B cell (primary cell): ENCODE measurements around the gene LRBA. TPM values are rescaled to one million over a fixed set of nuclear protein-coding genes. Genes with fewer than 3 reads are reported as not detected.

ENCODE experiments used
- ATAC-seq: fragments of 200-7000 bp; cut with Tn5 transposase; one replicate; pipeline ENCODE4 v1.10.0; 2021; ENCODE audit warnings: low read depth, mild to moderate bottlenecking, moderate number of reproducible peaks, moderate library complexity
- CTCF ChIA-PET: fragments of 350-600 bp; sonication (Branson Sonifier 250); formaldehyde crosslinking; loops from one replicate; lab custom pipeline; 2021; ENCODE audit warnings: antibody characterized with exemption, inconsistent platforms; lab: Charles Lee
- POLR2A ChIA-PET: fragments of 350-600 bp; sonication (Branson Sonifier 250); formaldehyde crosslinking; loops from one replicate; lab custom pipeline; 2021; ENCODE audit warnings: antibody characterized with exemption; lab: Charles Lee
- DNase-seq: peaks from one replicate; pipeline ENCODE4 v3.0.0; 2013
- H2AFZ ChIP-seq: 2 replicates; pipeline ENCODE4 v1.6.1; 2012; ENCODE audit warnings: mild to moderate bottlenecking, low read depth, low read length; ENCODE audit not compliant: insufficient read depth, poor library complexity, severe bottlenecking
- H3K27ac ChIP-seq, 2 donors: 1 replicate in 1 of 2; 2 replicates in 1 of 2; pipeline ENCODE4 v1.5.1; 2012 to 2013; ENCODE audit warnings: low read length in 2 of 2, mild to moderate bottlenecking in 2 of 2, moderate library complexity in 1 of 2
- H3K27me3 ChIP-seq, 4 experiments: fragments of 200-600 bp in 1 of 4; sonication (generic) in 1 of 4; replicated peaks in 1 of 4; 1 replicate in 2 of 4; 2 replicates in 2 of 4; pipeline versions ENCODE4 v1.6.1 to v1.7.0; 2013 to 2016; ENCODE audit warnings: low read length in 3 of 4, mild to moderate bottlenecking in 2 of 4, mixed read lengths in 1 of 4, moderate library complexity in 1 of 4; ENCODE audit not compliant: insufficient read depth in 4 of 4, control insufficient read depth in 3 of 4; ENCODE audit errors: control extremely low read depth in 1 of 4
- H3K36me3 ChIP-seq, 2 experiments: replicated peaks in 1 of 2; 1 replicate in 1 of 2; 2 replicates in 1 of 2; pipeline versions ENCODE4 v1.6.1 to v1.7.1; 2013; ENCODE audit warnings: low read length in 1 of 2; ENCODE audit not compliant: insufficient read depth in 2 of 2, control insufficient read depth in 1 of 2; ENCODE audit errors: control extremely low read depth in 1 of 2, extremely low read depth in 1 of 2
- H3K4me1 ChIP-seq, 2 donors: fragments of 200-600 bp in 1 of 2; sonication (generic) in 1 of 2; 1 replicate in 1 of 2; 2 replicates in 1 of 2; pipeline versions ENCODE4 v1.5.1 to v1.6.1; 2013 to 2017; ENCODE audit warnings: low read length in 2 of 2; ENCODE audit not compliant: control insufficient read depth in 2 of 2, insufficient read depth in 2 of 2
- H3K4me2 ChIP-seq: replicated peaks from 2 replicates; pipeline ENCODE3; 2012; ENCODE audit warnings: mild to moderate bottlenecking, low read depth, low read length; ENCODE audit not compliant: poor library complexity, severe bottlenecking
- H3K4me3 ChIP-seq, 5 experiments: fragments of 200-600 bp in 1 of 5; sonication (generic) in 1 of 5; 1 replicate in 3 of 5; 2 replicates in 2 of 5; pipeline versions ENCODE4 v1.5.1 to v1.7.0; 2011 to 2016; ENCODE audit warnings: low read length in 4 of 5, mild to moderate bottlenecking in 4 of 5, low read depth in 2 of 5, control low read depth in 1 of 5, moderate library complexity in 1 of 5; ENCODE audit not compliant: insufficient read depth in 1 of 5; ENCODE audit errors: control extremely low read depth in 1 of 5, extremely low read depth in 1 of 5
- H3K79me2 ChIP-seq: fragments of 200-600 bp; sonication (generic); one replicate; pipeline ENCODE4 v1.6.0; 2016; ENCODE audit warnings: low read length; ENCODE audit not compliant: control insufficient read depth, insufficient read depth
- H3K9ac ChIP-seq: fragments of 200-600 bp; sonication (generic); 2 replicates; pipeline ENCODE4 v1.6.1; 2017; ENCODE audit warnings: mild to moderate bottlenecking, low read length, moderate library complexity
- H3K9me3 ChIP-seq, 3 donors: one replicate each; pipeline versions ENCODE4 v1.6.1 to v1.7.1; 2013; ENCODE audit warnings: low read length in 2 of 3; ENCODE audit not compliant: control insufficient read depth in 2 of 3, insufficient read depth in 1 of 3; ENCODE audit errors: control extremely low read depth in 1 of 3
- H4K20me1 ChIP-seq: 2 replicates; pipeline ENCODE4 v1.6.0; 2012; ENCODE audit warnings: mild to moderate bottlenecking, low read length; ENCODE audit not compliant: insufficient read depth, control insufficient read depth, poor library complexity, severe bottlenecking
- H3K27ac Mint-ChIP-seq: one replicate; pipeline ENCODE4 v1.8.0; 2021; ENCODE audit warnings: mixed read lengths
- H3K27me3 Mint-ChIP-seq: one replicate; pipeline ENCODE4 v1.8.0; 2021; ENCODE audit warnings: mixed read lengths
- H3K4me1 Mint-ChIP-seq: one replicate; pipeline ENCODE4 v1.8.0; 2021; ENCODE audit warnings: mixed read lengths
- H3K4me3 Mint-ChIP-seq: one replicate; pipeline ENCODE4 v1.8.0; 2021; ENCODE audit warnings: mixed read lengths
- H3K9me3 Mint-ChIP-seq: one replicate; pipeline ENCODE4 v1.8.0; 2022; ENCODE audit warnings: mixed read lengths; ENCODE audit not compliant: insufficient read depth
- EZH2 ChIP-seq: IDR thresholded peaks from 2 replicates; pipeline ENCODE4 v1.6.1; 2012; ENCODE audit warnings: borderline replicate concordance, low read depth, mild to moderate bottlenecking, moderate library complexity, low read length; ENCODE audit not compliant: insufficient read depth, poor library complexity, severe bottlenecking
- WGBS: methylation state at CpG from one replicate; pipeline ENCODE4 v1.1.5; 2013; ENCODE audit warnings: missing lambda C conversion rate; ENCODE audit not compliant: insufficient coverage; 5-methylcytosine and 5-hydroxymethylcytosine counted together
- intact Hi-C: fragments of 100-400 bp; cut with micrococcal nuclease; formaldehyde crosslinking; loops from one replicate; pipeline ENCODE4 v1.10.0; 2022
- polyA plus RNA-seq: library from polyadenylated mRNA; depleted of rRNA; stranded (reverse); fragments of >200 nt; gene quantifications from 2 replicates; pipeline ENCODE4 v1.2.3, GENCODE V29; 2012
- total RNA-seq, 2 donors: library from RNA; stranded (reverse); fragments of 120-200 nt in 1 of 2; gene quantifications; 1 replicate in 1 of 2; 2 replicates in 1 of 2; pipeline versions ENCODE4 v1.2.3 to v1.2.4, GENCODE V29; 2013 to 2022
- TF ChIP-seq, protein P1 (sequence below): fragments of 200-600 bp; IDR thresholded peaks from one replicate; pipeline ENCODE4 v1.8.0; 2022; ENCODE audit warnings: antibody characterized with exemption, mild to moderate bottlenecking

LRBA gene
- total and polyA plus RNA-seq, 2 donors (not counting 1 experiment from before 2014, with no cell fraction given): 17.5 to 86.7 TPM

DNA sequence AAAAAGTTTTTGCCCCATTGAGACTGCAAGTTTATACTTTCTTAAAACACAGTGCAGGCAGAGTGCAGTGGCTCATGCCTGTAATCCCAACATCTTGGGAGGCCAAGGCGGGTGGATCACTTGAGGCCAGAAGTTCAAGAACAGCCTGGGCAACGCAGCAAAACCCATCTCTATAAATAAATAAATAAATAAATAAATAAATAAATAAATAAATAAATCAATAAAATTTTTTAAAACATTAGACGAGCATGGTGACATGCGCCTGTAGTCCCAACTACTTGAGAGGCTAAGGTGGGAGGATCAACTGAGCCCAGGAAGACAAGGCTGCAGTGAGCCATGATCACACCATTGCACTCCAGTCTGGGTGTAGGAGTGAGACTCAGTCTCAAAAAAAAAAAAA is 213.3 kb downstream of the LRBA start:
- Mint-ChIP-seq H3K4me1 (no peaks in the 10 kb centered on the region), H3K9me3 (no peaks in the 10 kb centered on the region), H3K27me3 (no peaks in the 10 kb centered on the region), H3K4me3 (no peak overlapping the region), H3K27ac (no peak overlapping the region)
- H3K4me1 ChIP-seq: no peaks in the 10 kb centered on the region
- H3K79me2 ChIP-seq: no peaks in the 10 kb centered on the region
- POLR2A ChIA-PET: no interaction called here
- no peak overlapping the region for H3K4me3 ChIP-seq
- H3K27me3 ChIP-seq: no peaks in the 10 kb centered on the region
- H3K36me3 ChIP-seq: peaks cover 8 to 19% of the 10 kb centered on the region in 2 experiments
- intact Hi-C loops: no loop called here
- no peak overlapping the region for H3K9ac ChIP-seq
- no peak overlapping the region for H3K4me2 ChIP-seq
- H3K27ac ChIP-seq: no peak overlapping the region
- no peaks in the 10 kb centered on the region for H3K9me3 ChIP-seq
- no peak overlapping the region for H2AFZ ChIP-seq
- no peak for ATAC-seq
- TF ChIP-seq, protein P1, sequence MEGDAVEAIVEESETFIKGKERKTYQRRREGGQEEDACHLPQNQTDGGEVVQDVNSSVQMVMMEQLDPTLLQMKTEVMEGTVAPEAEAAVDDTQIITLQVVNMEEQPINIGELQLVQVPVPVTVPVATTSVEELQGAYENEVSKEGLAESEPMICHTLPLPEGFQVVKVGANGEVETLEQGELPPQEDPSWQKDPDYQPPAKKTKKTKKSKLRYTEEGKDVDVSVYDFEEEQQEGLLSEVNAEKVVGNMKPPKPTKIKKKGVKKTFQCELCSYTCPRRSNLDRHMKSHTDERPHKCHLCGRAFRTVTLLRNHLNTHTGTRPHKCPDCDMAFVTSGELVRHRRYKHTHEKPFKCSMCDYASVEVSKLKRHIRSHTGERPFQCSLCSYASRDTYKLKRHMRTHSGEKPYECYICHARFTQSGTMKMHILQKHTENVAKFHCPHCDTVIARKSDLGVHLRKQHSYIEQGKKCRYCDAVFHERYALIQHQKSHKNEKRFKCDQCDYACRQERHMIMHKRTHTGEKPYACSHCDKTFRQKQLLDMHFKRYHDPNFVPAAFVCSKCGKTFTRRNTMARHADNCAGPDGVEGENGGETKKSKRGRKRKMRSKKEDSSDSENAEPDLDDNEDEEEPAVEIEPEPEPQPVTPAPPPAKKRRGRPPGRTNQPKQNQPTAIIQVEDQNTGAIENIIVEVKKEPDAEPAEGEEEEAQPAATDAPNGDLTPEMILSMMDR: no peak
- TF ChIP-seq EZH2: no peak
- WGBS: no CpG with 5 or more reads among the region's 4 CpGs
- CTCF ChIA-PET: interaction anchor here (0.7 kb wide), 1 partner anchor 145 kb away, joined by 4 read pairs; no protein-coding TSS in a partner anchor
- H4K20me1 ChIP-seq: no peaks in the 10 kb centered on the region
- no peak for DNase-seq

DNA sequence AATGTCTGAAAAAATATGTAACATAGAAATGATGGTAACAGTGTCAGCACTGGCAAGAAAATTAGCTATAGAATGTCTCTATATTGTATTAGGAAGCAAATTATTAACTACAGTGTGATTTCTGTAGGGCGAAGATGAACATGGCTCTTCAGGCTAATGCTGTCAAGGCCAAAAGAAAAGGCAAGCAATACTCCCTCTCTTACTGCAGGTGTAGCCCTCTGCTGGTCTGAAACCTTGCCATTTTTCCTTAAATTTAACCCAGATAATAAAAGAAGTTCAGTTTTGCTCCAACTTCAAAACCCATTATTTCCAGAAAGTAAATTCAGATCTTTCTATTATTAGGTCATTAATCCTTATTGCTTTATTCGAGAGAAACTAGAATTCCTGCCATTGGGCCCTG is 215.9 kb downstream of the LRBA start:
- Mint-ChIP-seq H3K4me3 (no peak overlapping the region), H3K27me3 (no peaks in the 10 kb centered on the region), H3K9me3 (no peaks in the 10 kb centered on the region), H3K27ac (no peak overlapping the region), H3K4me1 (no peaks in the 10 kb centered on the region)
- no peaks in the 10 kb centered on the region for H3K27me3 ChIP-seq
- no peak overlapping the region for H3K4me3 ChIP-seq
- ATAC-seq (no peak), DNase-seq (no peak)
- H3K4me1 ChIP-seq: no peaks in the 10 kb centered on the region
- no peak for TF ChIP-seq EZH2
- TF ChIP-seq, protein P1: no peak
- no peak overlapping the region for H3K4me2 ChIP-seq
- CTCF ChIA-PET: interaction anchor here (0.6 kb wide), 1 partner anchor 326 kb away, joined by 3 read pairs; no protein-coding TSS in a partner anchor
- no peak overlapping the region for H3K9ac ChIP-seq
- H3K9me3 ChIP-seq: no peaks in the 10 kb centered on the region
- no peak overlapping the region for H3K27ac ChIP-seq
- H3K36me3 ChIP-seq: peaks cover 7 to 12% of the 10 kb centered on the region in 2 experiments
- intact Hi-C loops: no loop called here
- POLR2A ChIA-PET: no interaction called here
- WGBS: no CpG with 5 or more reads among the region's 2 CpGs
- no peaks in the 10 kb centered on the region for H3K79me2 ChIP-seq
- H4K20me1 ChIP-seq: no peaks in the 10 kb centered on the region
- H2AFZ ChIP-seq: no peak overlapping the region
